ENCODE data around the gene MMP19.
A peak's percentile ranks its signal among the peaks of the same experiment; 100 is the strongest.

Gene MMP19

DNA sequence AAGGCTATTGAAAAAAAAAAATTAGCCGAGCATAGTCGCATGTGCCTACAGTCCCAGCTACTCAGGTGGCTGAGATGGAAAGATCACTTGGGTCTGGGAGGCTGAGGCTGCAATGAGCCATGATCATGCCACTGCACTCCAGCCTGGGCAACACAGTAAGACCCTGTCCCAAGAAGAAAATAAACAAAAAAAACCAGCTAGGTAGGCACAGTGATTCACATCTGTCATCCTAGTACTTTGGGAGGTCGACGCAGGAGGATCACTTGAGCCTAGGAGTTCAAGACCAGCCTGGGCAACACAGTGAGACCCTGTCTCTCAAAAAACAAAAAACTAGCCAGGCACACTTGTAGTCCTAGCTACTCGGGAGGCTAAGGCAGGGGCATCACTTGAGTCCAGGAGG lies 33.5 kb downstream of the MMP19 start:
- DNase-seq: no peak

DNA sequence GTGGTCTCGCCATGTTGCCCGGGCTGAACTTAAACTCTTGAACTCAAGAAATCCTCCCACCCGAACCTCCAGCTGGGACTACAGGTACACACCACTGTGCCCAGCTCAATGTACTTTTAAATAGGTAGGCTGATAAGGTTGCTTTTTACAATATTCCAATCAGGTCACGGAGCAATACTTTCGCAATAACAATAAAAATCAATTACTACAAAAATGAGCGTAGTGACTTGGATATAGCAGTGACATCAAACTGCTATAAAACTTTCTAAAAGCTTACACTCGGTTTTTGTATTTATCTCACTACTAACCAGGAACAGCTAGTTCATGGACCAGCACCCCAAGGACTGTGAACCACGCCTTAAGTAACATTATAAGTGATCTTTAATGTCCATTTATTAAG lies 35.8 kb downstream of the MMP19 start:
- DNase-seq: no peak

DNA sequence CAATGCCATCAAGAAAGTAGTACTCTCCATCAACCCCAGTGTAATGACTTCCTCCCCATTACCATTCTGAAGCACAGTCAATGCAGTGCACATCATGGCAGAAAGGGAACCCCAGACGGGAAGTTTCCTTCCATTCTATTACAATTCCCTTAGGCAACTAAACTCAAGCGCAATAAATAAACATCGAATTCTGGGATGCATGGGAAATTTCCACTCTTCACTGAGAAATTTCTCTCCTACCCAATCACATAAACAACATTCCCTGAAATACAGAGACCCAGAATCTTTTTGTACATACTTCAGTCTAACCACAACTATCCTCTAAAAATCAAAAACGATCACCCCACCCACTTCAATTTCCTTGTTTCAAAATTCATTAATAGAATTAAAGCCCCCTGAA lies 45.2 kb downstream of the MMP19 start:
- DNase-seq: no peak

DNA sequence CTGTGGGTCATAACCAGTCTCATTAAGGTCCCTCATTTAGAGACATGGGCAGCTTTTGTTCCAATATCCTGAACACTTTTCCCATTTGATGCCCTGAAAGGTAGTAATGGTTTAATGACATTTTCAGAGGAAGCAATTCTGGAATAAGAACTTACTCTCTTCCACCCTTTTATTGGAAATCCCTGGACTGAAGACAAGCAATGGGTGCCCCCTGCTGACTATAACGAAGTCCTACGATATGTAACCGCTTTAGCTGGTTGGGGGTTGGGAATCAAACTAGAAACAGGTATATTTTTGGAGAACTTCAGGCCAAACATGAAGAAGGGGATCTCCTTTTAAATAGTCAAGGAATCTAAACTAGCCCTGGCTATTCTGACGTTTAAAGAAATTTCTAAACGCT lies 45.7 kb downstream of the MMP19 start:
- no peak for DNase-seq

DNA sequence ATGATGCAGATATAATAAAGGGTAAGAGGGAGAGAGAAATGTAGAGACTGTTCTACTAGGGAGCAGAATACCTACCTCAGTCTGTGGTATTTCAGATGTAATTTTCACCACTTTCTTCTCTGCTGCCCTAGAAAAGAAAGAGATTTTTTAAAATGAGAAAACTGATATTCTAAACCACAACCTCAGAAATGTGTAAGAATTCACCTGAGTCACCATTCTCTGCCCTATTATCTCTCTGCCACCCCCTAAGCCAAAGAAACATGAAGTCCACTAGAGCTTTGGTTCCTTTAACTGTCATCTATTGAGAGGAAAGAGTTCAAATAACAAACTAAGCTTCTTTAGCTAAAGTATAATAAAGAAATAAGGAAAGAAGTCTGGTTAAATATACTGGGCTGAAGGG lies 46.8 kb downstream of the MMP19 start:
- no peak for DNase-seq

DNA sequence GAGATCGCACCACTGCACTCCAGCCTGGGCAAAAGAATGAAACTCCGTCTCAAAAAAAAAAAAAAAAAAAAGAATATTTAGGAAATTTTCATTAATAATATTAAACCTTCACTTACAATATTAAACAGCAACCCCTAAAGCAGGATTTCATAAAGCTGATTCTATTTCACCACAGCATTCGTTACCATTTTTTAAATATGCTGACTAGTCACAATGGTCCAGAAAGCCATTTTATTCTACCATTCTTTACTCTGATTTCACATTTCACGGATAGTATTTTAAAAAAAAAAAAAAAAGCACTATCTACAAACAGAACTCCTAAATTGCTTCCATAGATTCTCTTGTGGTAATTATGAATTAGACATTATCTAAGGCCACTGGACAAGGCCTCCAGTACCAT lies 52.8 kb downstream of the MMP19 start:
- DNase-seq: no peak

DNA sequence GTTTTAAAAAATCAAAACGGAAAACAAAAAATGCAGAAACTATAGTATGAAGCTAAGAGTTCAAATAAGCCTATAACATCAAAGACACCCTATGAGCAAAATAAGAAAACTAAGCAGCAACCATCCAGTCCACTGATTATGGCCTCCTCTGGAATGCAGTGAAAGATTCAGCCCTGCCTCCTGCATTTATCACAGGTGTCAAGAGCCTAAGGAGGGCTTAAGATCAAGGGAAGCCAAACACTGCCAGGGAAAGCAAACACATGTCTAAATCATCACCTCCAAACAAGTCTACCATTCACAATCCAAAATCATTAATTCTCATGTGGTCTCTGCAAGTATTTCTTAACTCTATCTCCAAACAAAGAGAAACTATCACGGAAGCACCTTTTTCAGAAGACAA lies 53.6 kb downstream of the MMP19 start:
- peak; percentile 31 for DNase-seq

DNA sequence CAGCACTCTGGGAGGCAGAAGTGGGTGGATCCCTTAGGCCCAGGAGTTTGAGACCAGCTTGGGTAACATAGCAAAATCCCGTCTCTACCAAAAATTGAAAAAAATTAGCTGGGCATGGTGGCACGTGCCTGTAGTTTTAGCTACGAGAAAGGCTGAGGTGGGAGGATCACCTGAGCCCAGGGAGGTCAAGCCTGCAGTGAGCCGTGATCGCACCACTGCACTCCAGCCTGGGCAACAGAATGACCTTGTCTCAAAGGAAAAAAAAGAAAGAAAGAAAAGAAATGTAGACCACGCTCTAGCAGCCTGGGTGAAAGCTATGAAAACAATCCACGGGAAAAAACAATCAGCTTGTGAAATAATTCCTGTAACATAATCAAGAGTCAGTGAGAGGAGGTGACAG lies 54.2 kb downstream of the MMP19 start:
- no peak for DNase-seq

All from kidney glomerular epithelial cell (primary cell).